ENCODE results near the gene UGT1A4.
"Not testable (repeated sequence)": the region's sequence is repeated elsewhere in the genome, so short reads cannot be mapped to it uniquely, and the experiment has no call there.

UGT1A4 gene

DNA sequence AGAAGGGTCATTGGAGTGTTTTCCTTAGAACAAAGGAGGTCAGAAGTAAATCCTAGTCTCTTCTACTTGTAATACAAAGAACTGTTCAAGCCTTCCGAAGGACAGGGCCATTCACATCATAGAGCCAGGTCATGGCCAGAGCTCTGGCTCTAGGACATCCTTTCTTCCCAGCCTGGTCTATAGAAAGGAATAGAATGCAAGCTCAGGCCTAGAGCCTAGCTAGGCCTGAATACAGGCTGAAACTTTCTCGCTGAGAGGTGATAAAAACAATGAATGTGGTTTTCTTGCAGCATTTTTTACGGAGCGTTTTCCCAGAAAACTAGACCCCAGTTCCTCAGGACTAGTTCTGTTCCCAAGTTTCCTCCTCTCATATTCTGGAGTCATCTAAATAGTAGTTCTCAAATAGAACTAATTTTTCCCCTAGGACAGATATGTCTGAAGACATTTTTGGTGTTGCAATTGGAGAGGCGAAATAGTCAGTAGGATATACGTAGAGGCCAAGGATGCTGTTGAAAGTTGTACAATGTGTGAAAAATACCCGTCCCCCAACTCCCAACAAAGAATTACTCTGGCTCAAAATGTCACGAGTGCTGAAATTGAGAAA is 19.0 kb upstream of the UGT1A4 start:
- no peak for DNase-seq (ENCODE audit: low read depth, low spot score)

DNA sequence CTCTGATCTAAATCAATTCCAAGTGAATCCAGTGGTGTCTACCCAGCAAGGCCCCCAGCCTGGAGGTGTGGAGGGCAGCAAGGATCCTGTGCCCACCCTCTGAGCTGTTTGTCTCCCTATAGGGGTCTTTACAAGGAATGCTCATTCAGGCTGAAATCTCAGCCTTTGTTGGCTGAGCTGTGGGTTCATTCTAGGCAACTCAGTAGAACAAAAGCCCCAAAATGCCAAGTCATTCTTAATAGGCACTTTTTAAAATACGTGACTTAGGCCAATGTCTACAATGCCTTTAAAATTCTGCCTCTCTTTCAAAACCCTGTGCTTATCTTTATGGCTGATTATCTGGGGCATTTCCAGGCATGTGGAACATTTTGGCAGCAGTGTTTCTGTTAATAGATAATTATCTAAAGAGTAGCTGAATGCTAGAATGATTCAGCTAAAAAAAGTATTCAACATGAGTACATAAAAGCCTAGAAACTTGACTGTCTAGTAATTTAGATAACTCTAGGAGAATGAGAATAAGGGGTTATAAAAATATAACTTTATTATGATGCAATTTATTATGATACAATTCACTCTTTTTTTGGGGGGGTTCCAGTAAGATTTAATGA is 18.4 kb upstream of the UGT1A4 start:
- no peak for DNase-seq (ENCODE audit: low read depth, low spot score)

DNA sequence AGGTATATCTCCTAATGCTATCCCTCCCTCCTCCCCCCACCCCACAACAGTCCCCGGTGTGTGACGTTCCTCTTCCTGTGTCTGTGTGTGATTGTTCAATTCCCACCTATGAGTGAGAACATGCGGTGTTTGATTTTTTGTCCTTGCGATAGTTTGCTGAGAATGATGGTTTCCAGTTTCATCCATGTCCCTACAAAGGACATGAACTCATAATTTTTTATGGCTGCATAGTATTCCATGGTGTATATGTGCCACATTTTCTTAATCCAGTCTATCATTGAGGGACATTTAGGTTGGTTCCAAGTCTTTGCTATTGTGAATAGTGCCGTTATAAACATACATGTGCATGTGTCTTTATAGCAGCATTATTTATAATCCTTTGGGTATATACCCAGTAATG is 17.7 kb upstream of the UGT1A4 start:
- DNase-seq (ENCODE audit: low read depth, low spot score): not testable (repeated sequence)

DNA sequence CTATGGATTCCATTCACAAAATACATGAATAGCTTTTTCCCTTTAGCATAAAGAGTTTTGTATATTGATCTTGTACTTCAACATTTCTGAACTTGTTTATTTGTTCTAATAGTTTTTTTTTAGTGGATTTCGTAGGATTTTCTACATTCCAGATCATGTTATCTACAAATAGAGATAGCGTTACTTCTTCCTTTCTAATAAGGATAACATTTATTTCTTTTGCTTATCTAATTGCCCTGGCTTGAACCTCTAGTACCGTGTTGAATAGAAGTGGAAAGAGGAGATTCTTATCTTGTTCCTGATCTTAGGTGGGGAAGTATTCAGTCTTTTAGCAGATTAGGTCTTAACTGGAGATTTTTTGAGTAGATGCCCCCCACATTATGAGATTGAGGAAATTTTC is 16.3 kb upstream of the UGT1A4 start:
- no peak for DNase-seq (ENCODE audit: low read depth, low spot score)

GRCh38 chr2:233705911-233706506 is 12.5 kb upstream of the UGT1A4 start:
- DNase-seq (ENCODE audit: low read depth, low spot score): no peak

DNA sequence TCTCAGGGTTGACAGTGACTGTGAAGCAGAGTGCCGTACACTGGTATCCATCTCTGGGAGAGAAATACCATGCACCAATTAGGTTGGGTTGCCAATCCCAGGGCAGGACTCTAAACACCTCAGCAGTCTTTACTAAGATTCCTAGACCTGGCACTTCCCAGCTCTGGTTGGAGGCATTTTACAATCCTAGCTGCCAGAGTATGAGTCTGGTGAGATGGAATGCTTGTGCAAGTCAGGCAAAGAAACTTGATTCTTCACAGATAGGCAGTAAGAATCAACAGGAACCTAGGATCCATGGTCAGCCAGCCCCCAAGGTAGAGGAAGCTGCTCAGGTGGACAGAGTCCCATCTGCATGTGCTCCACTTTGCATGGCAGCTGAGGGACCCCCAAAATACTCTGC is 11.8 kb upstream of the UGT1A4 start:
- no peak for DNase-seq (ENCODE audit: low read depth, low spot score)

DNA sequence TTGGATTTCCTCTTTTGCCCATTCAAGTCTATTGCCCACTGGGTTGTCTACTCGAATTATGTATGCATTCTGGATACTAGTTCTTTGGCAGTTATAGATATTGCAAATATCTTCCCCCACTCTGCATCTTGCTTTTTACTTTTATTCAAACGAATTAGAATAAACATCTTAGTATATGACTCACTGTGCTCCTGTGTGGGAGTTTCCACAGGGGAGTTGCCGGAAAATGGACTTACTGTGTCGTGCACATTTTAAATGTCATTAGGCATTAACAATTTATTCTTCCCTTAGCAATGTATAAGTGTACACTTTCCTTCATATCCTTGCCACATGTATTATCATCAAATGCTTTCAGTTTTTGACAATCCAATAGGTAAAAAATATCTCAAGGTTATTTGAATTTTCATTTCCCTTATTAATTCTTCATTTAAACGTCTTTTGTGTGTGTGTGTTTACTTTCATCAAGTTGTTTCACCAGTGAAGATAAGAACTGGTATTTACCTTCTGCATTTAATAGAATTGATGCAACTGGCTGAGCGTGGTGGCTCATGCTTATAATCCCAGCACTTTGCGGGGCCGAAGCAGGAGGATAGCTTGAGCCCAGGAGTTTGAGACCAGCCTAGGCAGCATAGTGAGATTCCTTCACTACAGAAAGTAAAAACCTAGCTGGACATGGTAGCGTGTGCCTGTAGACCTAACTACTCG is 10.4 kb upstream of the UGT1A4 start:
- DNase-seq (ENCODE audit: low read depth, low spot score): no peak

DNA sequence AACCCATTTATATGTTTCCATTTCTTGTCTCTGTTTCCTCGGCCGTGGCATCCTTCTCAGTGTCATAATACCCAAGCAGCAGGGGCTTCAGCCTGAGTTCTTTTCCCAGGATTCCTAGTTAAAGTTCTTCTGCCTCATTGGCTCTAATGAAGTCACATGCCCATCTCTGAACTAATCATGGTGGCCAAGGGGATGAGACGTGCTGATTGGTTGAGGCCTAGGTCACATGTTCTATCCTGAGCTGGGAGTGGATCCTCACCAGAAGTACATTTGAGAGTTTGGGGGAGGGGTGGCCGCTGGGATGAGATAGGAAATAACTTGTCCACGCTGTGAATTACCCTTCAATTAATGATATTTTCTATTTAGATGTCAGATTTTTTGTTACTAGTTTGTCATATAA is 9.6 kb upstream of the UGT1A4 start:
- no peak for DNase-seq (ENCODE audit: low read depth, low spot score)

GRCh38 chr2:233711312-233712008 is 7.1 kb upstream of the UGT1A4 start:
- DNase-seq (ENCODE audit: low read depth, low spot score): peak; percentile 9

DNA sequence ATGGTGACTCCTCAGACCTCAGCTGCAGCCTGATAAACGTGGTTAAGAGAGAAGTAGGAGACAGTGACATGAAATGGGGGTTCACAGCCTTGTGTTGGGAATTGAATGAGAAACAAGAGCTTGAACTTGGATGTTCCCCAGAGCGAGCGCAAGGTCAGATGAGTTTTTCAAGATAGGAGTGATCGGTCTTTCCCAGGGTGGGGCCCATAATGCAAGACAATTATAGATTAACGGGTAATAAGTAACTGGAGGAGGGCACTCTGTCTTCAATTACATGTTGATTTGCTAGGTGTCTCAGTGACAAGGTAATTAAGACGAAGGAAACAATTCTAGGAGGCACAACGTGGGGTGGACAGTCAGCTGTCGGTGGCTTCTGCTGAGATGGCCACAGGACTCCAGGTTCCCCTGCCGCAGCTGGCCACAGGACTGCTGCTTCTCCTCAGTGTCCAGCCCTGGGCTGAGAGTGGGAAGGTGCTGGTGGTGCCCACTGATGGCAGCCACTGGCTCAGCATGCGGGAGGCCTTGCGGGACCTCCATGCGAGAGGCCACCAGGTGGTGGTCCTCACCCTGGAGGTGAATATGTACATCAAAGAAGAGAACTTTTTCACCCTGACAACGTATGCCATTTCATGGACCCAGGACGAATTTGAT is 5.8 kb upstream of the UGT1A4 start, which contains the start of gene UGT1A5:
Gene UGT1A5 (plus strand): TSS at position 297 of the 651 bp plus-strand sequence. CDS start 85 bp downstream, at position 382.
- no peak for DNase-seq (ENCODE audit: low read depth, low spot score)

DNA sequence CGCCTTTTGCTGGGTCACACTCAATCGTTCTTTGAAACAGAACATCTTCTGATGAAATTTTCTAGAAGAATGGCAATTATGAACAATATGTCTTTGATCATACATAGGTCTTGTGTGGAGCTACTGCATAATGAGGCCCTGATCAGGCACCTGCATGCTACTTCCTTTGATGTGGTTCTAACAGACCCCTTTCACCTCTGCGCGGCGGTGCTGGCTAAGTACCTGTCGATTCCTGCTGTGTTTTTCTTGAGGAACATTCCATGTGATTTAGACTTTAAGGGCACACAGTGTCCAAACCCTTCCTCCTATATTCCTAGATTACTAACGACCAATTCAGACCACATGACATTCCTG is 5.3 kb upstream of the UGT1A4 start:
- DNase-seq (ENCODE audit: low read depth, low spot score): no peak

- no peak for DNase-seq (ENCODE audit: low read depth, low spot score)
Observed at GRCh38 chr2:233714121-233714520, 4.4 kb upstream of the UGT1A4 start.

GRCh38 chr2:233728723-233729301 is 10.3 kb downstream of the UGT1A4 start, which contains the start of gene UGT1A3:
TSS of gene UGT1A3 (plus strand) at chr2:233729042. CDS start at chr2:233729127, 85 bp downstream.
- DNase-seq (ENCODE audit: low read depth, low spot score): no peak

- DNase-seq (ENCODE audit: low read depth, low spot score): not testable (repeated sequence)
Observed at GRCh38 chr2:233736868-233737653, 18.5 kb downstream of the UGT1A4 start.

- no peak for DNase-seq (ENCODE audit: low read depth, low spot score)
Observed at GRCh38 chr2:233740870-233741269, 22.3 kb downstream of the UGT1A4 start.

DNA sequence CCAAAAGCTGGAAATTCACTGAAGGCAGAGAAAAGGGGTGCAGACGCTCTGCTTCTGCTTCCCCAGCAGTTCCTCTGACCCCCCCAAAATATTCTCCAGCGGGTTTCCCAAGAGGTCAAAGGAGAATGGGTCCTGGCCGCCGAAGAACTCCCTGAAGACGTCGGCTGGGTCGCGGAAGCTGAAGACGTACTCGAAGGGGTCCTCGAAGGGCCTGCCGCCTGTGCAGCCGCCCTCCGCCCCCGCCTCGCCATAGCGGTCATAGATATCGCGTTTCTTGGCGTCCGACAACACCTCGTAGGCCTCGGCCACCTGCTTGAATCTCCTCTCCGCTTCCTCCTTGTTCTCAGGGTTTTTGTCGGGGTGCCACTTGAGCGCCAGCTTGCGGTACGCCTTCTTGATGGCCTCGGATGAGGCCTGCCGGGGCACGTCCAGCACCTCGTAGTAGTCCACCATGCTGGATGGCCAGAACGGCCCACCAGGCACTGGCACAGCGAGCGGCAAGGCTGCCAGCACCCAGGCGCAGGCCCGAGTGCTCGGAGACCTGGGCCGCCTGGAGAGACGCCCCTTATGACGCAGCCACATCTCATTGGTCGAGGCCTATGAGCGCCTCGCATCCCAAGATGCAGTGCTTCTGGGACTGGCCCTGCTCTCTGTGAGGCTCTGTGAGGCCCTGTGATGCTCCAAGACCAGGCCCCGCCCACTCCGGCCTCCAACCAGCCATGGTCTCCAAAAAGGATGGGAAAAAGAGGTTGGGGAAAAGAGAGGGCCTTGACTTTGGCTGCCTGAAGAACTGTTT is 25.1 kb downstream of the UGT1A4 start:
- no peak for DNase-seq (ENCODE audit: low read depth, low spot score)

- DNase-seq (ENCODE audit: low read depth, low spot score): no peak
Observed at GRCh38 chr2:233745073-233745755, 26.7 kb downstream of the UGT1A4 start.

- DNase-seq (ENCODE audit: low read depth, low spot score): not testable (repeated sequence)
Observed at GRCh38 chr2:233745838-233746237, 27.3 kb downstream of the UGT1A4 start.
